Thoracic aorta (tissue), 2 donors: ENCODE data around the gene EPHB3. TPM values are rescaled to one million over a fixed set of nuclear protein-coding genes. Genes with fewer than 3 reads are reported as not detected.
"Not testable (repeated sequence)": the region's sequence is repeated elsewhere in the genome, so short reads cannot be mapped to it uniquely, and the experiment has no call there.

Experiments used
- ATAC-seq: fragments of 150-250 bp; one replicate; pipeline ENCODE4 v1.8.0; 2017; ENCODE audit warnings: low read depth; ENCODE audit not compliant: insufficient number of reproducible peaks, low FRiP score
- DNase-seq: peaks from one replicate; pipeline ENCODE4 v3.0.0-alpha.2; 2020; ENCODE audit warnings: low spot score
- H3K27ac ChIP-seq, 2 donors: fragments of 200-600 bp; sonication (generic); 1 replicate in 1 of 2; 2 replicates in 1 of 2; pipeline ENCODE4 v1.5.1; 2016; ENCODE audit warnings: mild to moderate bottlenecking in 2 of 2, moderate library complexity in 2 of 2
- H3K27me3 ChIP-seq: fragments of 200-600 bp; sonication (generic); replicated peaks from 2 replicates; pipeline ENCODE4 v1.6.0; 2016; ENCODE audit warnings: mild to moderate bottlenecking; ENCODE audit not compliant: insufficient read depth
- H3K36me3 ChIP-seq: fragments of 200-600 bp; sonication (generic); one replicate; pipeline ENCODE4 v1.5.1; 2016
- H3K4me1 ChIP-seq, 2 donors: fragments of 200-600 bp; sonication (generic); 1 replicate in 1 of 2; 2 replicates in 1 of 2; pipeline versions ENCODE4 v1.5.1 to v1.6.0; 2016; ENCODE audit warnings: low read depth in 2 of 2, mild to moderate bottlenecking in 1 of 2; ENCODE audit not compliant: control insufficient read depth in 1 of 2
- H3K4me3 ChIP-seq: fragments of 200-600 bp; sonication (generic); 2 replicates; pipeline ENCODE4 v1.5.1; 2016; ENCODE audit warnings: mild to moderate bottlenecking
- H3K9me3 ChIP-seq: fragments of 200-600 bp; sonication (generic); 2 replicates; pipeline ENCODE4 v1.5.1; 2016
- total RNA-seq, 2 donors: library from RNA; depleted of rRNA; stranded (reverse); fragments of >200 nt; gene quantifications; one replicate each; pipeline versions ENCODE4 v1.1.0 to v1.2.3, GENCODE V29; 2016
- TF ChIP-seq, protein P1 (sequence below): fragments of 200-600 bp; sonication (generic); IDR thresholded peaks from one replicate; pipeline ENCODE4 v1.5.1; 2019; ENCODE audit warnings: antibody characterized with exemption

The EPHB3 gene
- total RNA-seq, 2 donors from 2014 or later, result 2.8 to 5.0 TPM

DNA sequence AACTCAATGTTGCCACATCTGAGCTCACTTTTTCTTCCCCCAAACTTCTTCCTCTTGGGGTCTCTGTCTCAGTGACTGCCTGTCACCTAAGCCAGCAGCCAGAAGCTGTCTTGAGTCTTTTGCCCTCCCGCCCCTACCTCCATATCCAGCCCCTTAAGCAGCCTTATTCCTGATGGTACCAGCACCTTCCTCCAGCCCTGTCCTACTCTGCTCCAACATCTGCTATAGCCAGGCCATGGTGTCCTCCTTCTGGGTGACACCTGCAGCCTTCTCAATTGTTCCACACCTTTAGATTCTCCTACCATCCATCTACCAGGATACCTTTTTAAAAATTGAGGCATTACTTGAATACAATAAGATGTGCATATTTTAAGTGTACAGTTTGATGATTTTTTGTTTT is 53.8 kb downstream of the EPHB3 start:
- DNase-seq, result no peak
- ATAC-seq, result no peak
- no peak overlapping the region for H3K4me3 ChIP-seq
- no peak overlapping the region for H3K27ac ChIP-seq
- no peaks in the 10 kb centered on the region for H3K27me3 ChIP-seq
- H3K9me3 ChIP-seq, result no peaks in the 10 kb centered on the region
- H3K4me1 ChIP-seq, result no peaks in the 10 kb centered on the region
- no peaks in the 10 kb centered on the region for H3K36me3 ChIP-seq
- TF ChIP-seq, protein P1, sequence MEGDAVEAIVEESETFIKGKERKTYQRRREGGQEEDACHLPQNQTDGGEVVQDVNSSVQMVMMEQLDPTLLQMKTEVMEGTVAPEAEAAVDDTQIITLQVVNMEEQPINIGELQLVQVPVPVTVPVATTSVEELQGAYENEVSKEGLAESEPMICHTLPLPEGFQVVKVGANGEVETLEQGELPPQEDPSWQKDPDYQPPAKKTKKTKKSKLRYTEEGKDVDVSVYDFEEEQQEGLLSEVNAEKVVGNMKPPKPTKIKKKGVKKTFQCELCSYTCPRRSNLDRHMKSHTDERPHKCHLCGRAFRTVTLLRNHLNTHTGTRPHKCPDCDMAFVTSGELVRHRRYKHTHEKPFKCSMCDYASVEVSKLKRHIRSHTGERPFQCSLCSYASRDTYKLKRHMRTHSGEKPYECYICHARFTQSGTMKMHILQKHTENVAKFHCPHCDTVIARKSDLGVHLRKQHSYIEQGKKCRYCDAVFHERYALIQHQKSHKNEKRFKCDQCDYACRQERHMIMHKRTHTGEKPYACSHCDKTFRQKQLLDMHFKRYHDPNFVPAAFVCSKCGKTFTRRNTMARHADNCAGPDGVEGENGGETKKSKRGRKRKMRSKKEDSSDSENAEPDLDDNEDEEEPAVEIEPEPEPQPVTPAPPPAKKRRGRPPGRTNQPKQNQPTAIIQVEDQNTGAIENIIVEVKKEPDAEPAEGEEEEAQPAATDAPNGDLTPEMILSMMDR, result no peak

DNA sequence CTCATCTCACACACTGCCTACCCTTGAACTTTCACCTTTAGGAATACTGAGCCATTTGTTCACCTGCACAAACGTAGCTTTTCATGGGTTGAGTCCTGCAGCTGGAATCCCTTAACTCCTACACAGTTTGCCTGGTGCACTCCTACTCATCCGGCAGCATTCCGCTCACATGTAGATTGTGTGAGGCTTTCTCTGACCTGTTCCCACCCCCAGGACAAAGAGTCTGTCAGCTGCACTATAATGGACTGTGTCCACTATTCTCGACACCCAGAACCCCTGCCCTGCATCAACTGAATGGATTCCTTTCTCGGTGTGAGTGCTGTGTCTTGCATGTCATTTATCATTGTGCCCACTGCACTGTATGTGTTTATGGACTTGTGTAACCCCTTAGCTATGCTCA is 54.9 kb downstream of the EPHB3 start:
- TF ChIP-seq, protein P1, result no peak
- no peaks in the 10 kb centered on the region for H3K36me3 ChIP-seq
- H3K4me1 ChIP-seq, result no peaks in the 10 kb centered on the region
- DNase-seq (no peak), ATAC-seq (no peak)
- H3K9me3 ChIP-seq, result no peaks in the 10 kb centered on the region
- H3K4me3 ChIP-seq, result no peak overlapping the region
- no peaks in the 10 kb centered on the region for H3K27me3 ChIP-seq
- H3K27ac ChIP-seq, result no peak overlapping the region

DNA sequence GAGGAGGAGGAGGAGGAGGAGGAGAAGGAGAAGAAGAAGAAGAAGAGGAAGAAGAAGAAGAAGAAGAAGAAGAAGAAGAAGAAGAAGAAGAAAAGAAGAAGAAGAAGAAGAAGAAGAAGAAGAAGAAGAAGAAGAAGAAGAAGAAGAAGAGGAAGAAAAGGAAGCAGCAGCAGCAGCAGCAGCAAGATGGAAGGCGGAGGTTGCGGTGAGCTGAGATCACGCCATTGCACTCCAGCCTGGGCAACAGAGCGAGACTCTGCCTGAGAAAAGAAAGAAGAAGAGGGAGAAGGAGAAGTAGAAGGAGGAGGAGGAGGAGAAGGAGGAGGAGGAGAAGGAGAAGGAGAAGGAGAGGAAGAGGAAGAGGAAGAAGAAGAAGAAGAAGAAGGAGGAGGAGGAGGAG is 55.7 kb downstream of the EPHB3 start:
- H3K36me3 ChIP-seq, ATAC-seq: not testable (repeated sequence)

DNA sequence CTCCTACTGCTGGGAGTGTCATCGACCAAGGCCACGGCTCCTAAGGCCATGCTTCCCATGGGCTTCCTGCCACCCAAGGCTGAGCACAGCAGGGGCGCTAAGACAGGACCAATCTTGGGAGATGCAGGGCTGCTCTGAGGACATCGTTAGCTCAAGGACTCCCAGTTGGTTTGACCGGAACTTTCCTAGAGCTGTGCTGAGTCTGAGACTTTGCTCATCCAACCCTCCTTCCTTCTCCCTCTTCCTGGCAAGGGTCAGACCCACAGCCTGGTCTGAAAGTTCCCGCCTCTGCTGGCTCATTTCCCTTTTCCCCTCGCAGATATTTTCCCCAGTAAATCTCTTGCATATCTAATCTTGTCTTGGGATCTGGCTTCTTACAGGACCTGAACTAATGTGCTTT is 57.2 kb downstream of the EPHB3 start:
- TF ChIP-seq, protein P1, result no peak
- no peak for ATAC-seq
- no peaks in the 10 kb centered on the region for H3K4me1 ChIP-seq
- H3K27me3 ChIP-seq, result no peaks in the 10 kb centered on the region
- no peaks in the 10 kb centered on the region for H3K9me3 ChIP-seq
- no peaks in the 10 kb centered on the region for H3K36me3 ChIP-seq
- H3K4me3 ChIP-seq, result no peak overlapping the region
- no peak overlapping the region for H3K27ac ChIP-seq
- no peak for DNase-seq

More for the DNA sequence above, 55.7 kb downstream of the EPHB3 start:
- not testable (repeated sequence) for H3K27ac ChIP-seq, H3K4me3 ChIP-seq, H3K27me3 ChIP-seq, H3K9me3 ChIP-seq, DNase-seq, H3K4me1 ChIP-seq

DNA sequence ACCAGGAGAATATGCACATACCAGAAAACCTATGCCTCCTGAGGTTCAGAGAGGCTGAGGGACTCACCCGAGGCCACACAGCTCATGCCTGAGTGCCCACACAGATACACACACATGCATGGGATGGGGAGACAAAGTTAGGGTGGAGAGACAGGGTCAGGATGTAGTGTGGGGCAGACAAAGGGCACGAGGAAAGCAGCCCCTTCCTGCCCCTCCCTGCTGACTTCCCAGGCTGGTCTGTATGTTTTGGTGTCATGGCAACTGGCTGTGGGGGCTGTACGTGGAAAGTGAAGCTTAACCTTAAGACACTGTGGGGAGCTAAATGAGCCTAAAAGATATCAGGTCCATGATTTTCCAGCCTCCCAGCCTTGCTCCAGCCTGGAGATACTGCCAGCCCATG is 57.8 kb downstream of the EPHB3 start:
- H3K4me3 ChIP-seq, result no peak overlapping the region
- no peak for DNase-seq
- no peaks in the 10 kb centered on the region for H3K9me3 ChIP-seq
- ATAC-seq, result no peak
- TF ChIP-seq, protein P1, result no peak
- H3K4me1 ChIP-seq, result no peaks in the 10 kb centered on the region
- H3K27me3 ChIP-seq, result no peaks in the 10 kb centered on the region
- no peak overlapping the region for H3K27ac ChIP-seq
- no peaks in the 10 kb centered on the region for H3K36me3 ChIP-seq

DNA sequence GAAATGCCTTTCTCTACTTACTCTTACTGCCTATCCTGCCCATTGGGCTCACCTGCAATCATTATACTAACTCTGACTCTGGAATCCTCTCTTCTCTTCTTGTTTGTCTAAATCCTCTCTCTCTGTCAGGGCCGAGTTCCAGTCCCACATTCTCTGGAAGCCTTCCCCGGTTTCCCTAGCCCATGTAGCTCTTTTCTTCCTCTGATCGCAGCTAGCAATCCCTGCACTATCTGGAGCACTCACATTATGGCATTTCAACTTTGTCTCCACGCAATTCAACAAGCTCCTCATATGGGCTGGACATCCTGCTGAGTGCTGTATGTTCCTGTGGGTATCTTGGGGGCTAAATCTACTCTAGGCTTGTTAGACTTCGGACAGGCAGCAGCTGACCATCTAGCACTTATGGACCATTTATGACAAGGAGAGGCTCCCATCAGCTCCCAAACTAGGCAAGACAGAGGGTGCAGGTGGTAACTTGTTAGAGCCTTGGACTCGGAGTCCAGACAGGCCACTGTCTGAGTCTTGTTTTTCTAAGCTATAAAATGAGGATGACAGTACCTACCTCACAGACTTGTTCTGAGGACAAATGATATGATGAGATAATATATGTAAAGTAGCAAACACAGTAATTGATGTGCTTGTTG is 58.3 kb downstream of the EPHB3 start:
- TF ChIP-seq, protein P1, result no peak
- no peak overlapping the region for H3K27ac ChIP-seq
- no peaks in the 10 kb centered on the region for H3K4me1 ChIP-seq
- ATAC-seq (no peak), DNase-seq (no peak)
- no peak overlapping the region for H3K4me3 ChIP-seq
- H3K36me3 ChIP-seq, result no peaks in the 10 kb centered on the region
- H3K9me3 ChIP-seq, result no peaks in the 10 kb centered on the region
- no peaks in the 10 kb centered on the region for H3K27me3 ChIP-seq
